NCI-H345 (cell line): Measurements from ENCODE around the gene INPP5A.
"Not testable (repeated sequence)": the region's sequence is repeated elsewhere in the genome, so short reads cannot be mapped to it uniquely, and the experiment has no call there.

ENCODE experiments used
- DNase-seq: peaks from one replicate; lab custom pipeline; 2025; lab: John Stamatoyannopoulos, UW

Gene INPP5A

DNA sequence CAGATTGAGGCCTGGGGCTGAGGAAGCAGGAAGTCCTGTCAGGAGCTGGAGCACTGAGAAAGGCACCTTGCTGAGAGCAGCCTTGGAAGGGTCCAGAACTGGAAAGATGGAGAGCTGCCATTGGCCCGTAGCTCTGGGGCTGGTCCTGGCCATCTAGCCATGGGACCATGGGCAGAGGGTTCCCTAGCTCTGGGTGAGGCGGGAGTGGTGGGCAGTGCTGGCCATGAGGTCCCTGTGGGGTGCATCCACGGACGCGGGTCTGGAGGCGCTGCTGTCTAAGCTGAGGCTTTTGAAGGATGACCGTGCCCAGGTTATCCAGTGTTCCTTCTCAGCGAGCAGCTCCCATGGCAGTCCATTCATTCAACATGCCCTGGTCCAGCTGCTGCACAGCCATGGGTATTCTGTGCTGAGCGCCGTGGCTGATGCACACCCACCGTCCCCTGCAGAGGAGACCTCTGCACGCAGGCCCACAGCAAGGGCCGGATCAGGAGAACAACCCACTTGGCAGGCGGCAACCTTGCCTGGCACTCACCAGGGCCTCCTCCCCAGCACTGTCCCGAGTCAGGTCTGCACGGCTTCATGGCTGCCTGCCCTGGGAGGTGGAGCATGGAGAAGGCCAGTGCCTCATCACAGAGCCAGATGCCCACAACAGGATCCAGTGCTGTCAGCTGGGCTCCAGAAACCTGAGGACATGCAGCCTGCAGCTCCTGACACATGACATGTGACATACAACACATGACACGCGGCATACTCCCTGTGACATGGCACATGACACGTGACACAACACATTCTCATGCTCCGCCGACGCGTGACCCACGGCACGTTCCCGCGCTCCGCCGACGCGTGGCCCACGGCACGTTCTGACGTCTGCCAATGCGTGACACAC is 121.9 kb downstream of the INPP5A start:
- no peak for DNase-seq

GRCh38 chr10:132660385-132660784 is 122.8 kb downstream of the INPP5A start:
- no peak for DNase-seq

DNA sequence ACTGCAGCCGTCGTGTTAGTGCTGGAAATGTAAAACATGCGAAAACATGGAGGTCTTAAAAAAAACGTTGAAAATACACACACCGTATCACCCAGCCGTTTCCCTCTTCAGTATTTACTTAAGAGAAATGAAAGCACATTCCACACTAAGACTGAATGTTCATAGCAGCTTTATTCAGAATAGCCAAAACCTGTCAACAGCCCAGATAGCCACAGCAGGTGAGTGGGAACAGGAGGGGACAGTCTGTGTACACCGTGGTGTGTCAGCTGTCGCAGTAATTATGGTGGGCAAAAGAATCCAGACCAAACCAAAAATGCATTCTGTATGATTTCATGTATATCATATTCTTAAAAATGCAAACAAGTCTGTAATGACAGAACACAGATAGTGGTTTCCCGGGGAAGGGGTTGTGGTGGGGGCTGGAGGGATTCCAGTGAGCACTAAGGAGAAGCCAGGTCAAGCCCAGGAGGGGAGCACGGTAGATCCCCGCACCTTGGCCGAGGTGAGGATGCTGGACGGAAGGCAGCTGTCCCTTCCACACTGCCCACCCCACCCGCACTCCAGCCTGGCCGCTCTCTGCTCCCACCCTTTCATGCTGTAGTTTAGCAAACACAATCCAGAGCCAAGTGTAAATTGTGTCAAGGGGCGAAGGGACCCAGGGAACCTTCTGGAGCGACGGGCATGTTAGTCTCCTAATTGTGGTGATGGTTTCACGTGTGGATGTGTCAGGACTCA is 124.8 kb downstream of the INPP5A start:
- DNase-seq = no peak

- no peak for DNase-seq
Measured at GRCh38 chr10:132663666-132664365, 126.2 kb downstream of the INPP5A start.

DNA sequence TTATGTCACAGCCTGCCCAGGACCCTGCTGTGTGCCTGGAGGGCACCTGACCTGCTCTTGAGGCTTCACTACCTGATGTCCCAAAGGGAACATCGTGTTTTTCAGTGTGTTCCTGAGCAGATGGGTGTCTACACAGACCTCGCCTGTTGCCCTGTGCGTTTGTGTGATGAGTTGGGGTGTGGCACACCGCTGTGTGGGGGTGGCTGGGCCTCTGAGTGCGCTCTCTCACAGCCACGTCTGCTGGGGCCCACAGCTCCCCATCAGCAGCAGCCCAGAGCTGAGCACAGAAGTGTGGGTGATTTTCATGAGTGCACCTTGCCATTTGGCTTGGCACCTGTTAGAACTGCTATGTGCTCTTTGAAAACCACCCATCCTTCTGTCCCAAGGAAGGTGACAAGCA is 126.8 kb downstream of the INPP5A start:
- no peak for DNase-seq

DNA sequence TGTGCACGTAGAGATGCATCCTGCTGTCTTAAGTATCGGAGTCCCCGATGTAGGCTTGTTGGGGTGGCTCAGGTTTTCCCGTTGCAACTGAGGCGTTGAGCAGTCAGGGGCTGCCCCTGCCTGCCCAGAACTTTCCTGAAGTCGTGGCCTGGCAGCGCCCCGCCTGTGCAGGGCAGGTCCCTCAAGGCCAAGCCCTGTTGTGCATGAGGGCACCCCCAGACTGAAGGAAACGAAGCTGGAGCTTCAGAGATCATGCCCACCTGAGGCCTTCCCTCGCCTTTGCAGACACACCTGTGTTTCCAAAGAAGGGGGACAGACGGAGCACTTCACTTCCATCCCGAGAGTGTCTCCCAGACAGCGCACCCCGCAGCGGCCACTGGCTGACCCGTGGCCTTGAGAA is 127.3 kb downstream of the INPP5A start:
- no peak for DNase-seq

DNA sequence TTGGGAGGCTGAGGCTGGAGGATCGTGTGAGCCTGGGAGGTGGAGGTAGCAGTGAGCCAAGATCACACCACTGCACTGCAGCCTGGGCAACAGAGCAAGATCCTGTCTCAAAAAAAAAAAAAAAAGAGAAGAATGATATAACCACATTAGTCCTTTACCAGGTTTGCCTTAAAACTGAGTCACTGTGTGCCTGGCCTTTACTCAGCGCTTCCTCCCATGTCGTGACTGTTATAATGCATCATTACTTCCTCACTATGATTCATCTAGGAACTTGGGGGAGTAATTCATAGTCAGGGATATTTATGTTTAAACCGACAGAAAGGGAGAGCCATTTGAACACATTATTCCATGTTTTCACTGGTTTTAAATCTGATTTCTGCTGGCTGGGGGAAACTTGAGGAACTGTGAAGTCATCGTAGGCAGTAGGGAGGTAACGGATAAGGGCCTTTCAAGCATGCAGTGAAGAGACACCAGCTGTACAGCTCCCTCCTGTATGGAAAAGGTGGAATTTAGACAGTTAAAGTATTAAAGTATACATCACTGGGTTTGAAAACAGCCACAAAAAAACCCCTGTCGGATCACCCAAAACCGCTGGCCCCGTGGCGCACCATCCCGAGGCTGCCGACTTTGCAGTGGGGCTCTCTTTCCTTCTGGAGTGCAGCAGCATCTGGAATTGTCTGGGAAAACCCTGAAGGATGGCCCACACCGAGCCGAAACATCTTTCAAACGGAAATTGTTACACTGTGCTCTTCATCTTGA is 128.5 kb downstream of the INPP5A start:
- no peak for DNase-seq

DNA sequence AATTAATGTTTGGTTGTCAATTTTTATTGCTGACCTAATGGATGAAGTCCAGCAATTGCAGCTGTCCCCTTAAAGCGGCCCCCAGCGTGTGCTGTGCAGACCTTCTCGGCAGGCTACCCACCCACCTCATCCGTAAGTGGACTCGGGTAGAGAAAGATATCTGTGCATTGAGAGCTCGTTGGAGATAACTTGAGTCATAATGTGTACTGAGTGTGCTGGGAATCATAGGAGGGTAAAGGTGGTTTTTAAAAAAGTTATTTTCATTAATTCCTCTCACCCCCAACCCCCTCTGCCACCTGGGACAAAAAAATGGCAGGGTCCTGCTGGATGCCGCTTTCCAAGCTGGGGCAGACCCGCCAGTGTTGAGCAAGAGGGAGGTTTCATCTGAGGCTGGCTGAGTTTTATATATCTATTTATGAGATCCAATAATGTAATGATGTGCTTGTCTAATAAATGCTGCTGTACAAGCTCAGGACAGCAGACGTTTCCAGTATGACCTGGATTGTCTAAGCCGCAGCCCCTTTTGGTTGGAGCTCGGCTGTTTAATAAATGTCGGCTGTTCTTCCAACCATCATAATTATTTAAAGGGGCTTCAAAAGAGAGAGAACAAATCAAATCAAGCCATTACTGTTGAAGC is 129.2 kb downstream of the INPP5A start:
- DNase-seq = no peak

- no peak for DNase-seq
Measured at GRCh38 chr10:132667342-132668047, 129.9 kb downstream of the INPP5A start.

GRCh38 chr10:132668048-132668394 is 130.4 kb downstream of the INPP5A start:
- no peak for DNase-seq

DNA sequence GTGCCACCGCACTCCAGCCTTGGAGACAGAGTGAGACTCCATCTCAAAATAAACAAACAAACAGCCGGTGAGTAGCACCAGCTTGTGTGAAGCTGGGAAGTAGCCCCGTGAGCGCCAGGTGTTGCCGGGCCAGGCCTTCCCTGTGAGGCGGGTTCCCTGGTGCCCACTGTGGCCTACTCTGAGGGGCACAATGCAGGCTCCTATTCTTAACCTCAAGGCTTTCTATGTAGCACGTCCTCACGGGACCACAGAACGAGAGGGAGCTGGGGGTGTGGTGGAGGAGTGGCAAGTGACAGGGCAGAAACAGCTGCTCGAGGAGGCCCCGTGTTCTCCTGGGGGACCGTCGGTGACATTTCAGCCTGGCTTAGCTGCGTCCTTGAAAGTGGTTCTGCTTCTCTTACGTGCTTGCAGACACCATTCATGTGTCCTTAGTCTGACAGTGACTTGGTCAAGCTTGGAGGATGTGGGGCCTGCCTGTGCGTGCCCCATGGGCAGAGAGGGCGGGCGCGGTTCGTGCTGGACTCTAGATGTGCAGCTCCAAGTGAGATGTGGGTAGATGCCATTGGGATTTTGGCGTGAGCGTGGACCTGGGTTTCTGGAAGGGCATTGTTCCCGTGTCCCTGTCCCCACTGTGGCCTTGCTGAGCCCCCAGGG is 131.7 kb downstream of the INPP5A start:
- DNase-seq = no peak

GRCh38 chr10:132670546-132671227 is 133.1 kb downstream of the INPP5A start:
- DNase-seq = no peak

DNA sequence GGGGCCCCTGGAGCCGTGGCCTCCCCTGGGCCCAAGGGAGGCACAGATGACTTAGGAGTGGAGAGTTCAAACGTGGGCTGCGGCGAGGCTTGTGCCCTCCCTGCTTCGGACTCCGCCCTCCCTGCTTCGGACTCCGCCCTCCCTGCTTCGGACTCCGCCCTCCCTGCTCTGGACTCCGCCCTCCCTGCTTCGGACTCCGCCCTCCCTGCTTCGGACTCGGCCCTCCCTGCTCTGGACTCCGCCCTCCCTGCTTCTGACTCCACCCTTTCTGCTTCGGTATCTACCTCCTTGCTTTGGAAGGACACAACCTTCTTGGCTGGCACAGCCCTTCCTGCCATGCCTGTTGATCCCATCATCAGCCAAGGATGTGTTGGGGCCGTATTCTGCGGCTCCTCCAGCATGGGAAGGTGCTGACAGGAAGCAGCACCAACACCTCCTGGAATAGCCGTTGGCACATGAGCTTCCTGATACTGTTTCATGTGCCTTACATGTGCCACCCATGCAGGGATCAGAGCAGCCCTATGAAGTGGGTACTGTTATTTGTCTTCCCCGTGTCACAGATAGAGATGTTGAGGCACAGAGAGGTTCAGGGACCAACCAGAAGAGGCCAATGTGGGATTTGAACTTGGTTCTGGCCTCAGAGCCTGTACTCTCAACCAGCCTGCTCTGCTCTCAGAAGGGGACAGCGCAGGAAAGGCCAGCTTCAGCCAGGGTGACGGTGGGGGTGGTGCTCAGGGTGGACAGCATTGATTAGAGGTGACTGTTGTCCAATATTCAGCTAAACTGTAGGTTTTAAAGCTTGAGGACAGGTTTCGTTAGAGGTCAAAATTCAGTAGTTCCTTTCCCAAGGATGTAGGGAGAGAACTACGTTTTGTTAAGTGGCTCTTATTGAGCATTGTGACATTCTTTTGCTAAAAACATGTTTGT is 133.9 kb downstream of the INPP5A start:
- no peak for DNase-seq

GRCh38 chr10:132673746-132674145 is 136.2 kb downstream of the INPP5A start:
- not testable (repeated sequence) for DNase-seq

DNA sequence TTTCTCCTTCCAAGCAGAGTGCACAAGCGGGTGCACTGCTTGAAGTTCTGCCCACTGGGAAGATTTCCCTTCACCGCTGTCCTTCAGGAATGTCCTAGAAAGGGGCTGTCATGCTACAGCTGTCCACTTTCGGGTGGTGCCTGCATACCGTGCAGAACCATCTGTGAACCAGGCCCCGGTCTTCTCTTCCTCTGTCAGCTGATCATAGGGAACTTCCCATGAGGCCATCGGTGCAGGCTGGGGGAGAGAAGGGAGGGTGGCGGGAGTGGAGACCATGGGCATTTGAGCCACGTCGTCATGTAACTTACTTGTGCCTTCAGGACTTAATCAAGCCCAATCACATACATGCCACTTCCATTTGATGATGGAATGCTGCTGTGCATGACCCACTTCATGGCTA is 136.7 kb downstream of the INPP5A start:
- no peak for DNase-seq

- no peak for DNase-seq
Measured at GRCh38 chr10:132675031-132675740, 137.6 kb downstream of the INPP5A start.

DNA sequence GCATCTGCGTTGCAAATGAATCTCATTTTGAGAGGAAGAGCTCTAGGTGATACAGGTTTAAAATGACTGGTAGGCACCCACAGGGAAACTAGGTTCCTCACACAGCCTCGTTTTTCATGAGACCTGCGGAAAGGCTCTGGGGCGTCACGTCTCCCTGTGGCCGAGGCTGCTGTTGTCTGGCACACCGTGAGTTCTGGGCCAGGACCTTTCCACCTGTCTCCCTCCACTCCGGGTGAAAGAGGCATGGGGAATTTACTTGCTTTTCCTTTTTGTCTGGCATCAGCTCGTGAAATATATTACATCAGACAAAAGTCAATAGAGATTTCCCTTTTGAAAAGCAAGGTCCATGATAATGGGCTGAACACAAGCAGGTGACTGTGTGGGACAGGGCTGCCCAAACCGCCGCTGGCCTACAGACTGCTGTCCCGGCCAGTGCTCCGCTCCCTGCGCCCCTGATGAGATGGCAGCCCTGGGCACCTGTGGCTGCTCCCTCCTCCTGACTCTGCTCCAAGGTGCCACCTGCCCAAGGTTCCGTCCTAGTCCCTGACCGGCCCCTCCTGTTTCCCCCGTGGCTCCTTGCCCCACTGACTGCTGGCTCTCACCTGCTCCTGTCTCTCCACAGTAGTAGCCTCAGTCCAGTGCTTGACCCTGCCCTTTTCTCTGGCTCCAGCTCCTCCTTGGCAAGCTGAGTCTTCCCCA is 138.8 kb downstream of the INPP5A start:
- DNase-seq = no peak
